ENCODE results near the gene FLYWCH1.
"Not testable (repeated sequence)": the region's sequence is repeated elsewhere in the genome, so short reads cannot be mapped to it uniquely, and the experiment has no call there.

DNA sequence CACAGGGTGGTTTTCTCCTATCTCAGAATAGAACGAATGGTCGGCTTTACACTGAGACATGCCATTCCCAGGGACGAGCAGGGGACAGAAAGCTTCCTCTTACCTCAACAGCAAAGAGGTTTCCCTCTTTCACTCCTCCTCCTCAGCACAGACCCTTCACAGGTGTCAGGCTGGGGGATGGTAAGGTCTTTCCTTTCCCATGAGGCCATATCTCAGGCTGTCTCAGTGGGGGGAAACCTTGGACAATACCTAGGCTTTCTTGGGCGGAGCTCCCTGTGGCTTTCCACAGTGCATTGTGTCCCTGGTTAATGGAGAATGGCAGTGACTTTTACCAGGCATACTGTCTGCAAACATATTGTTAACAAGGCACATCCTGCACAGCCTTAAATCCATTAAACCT lies 16.4 kb downstream of the FLYWCH1 start:
- not testable (repeated sequence) for TF ChIP-seq EZH2 (IDR thresholded peaks at IDR 0.05; ENCODE audit: borderline replicate concordance, insufficient read depth, low read depth, low read length, poor library complexity, severe bottlenecking)
- TF ChIP-seq, protein P1, sequence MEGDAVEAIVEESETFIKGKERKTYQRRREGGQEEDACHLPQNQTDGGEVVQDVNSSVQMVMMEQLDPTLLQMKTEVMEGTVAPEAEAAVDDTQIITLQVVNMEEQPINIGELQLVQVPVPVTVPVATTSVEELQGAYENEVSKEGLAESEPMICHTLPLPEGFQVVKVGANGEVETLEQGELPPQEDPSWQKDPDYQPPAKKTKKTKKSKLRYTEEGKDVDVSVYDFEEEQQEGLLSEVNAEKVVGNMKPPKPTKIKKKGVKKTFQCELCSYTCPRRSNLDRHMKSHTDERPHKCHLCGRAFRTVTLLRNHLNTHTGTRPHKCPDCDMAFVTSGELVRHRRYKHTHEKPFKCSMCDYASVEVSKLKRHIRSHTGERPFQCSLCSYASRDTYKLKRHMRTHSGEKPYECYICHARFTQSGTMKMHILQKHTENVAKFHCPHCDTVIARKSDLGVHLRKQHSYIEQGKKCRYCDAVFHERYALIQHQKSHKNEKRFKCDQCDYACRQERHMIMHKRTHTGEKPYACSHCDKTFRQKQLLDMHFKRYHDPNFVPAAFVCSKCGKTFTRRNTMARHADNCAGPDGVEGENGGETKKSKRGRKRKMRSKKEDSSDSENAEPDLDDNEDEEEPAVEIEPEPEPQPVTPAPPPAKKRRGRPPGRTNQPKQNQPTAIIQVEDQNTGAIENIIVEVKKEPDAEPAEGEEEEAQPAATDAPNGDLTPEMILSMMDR (IDR thresholded peaks at IDR 0.05) = not testable (repeated sequence)

Measured in B cell (primary cell).